ENCODE data around the gene SIL1. TPM values are rescaled to one million over a fixed set of nuclear protein-coding genes. Genes with fewer than 3 reads are reported as not detected.

The SIL1 gene
- total and polyA plus RNA-seq, 10 donors: 23.4 to 42.3 (median 32.6) TPM

- TF ChIP-seq POLR2AphosphoS5 (IDR thresholded peaks at IDR 0.05) (no peak), POLR2A (IDR thresholded peaks at IDR 0.05) (no peak)
- Histone ChIP-seq H3K27ac (peak overlapping the region in 1 of 8 donors; percentile 19), H3K4me1 (peaks cover 0 to 10% (median 0%) of the 10 kb centered on the region in 6 donors), H3K4me3 (no peak overlapping the region), H3K27me3 (replicated peaks in 1 of 7) (no peaks in the 10 kb centered on the region), H3K36me3 (no peaks in the 10 kb centered on the region), H3K9me3 (no peaks in the 10 kb centered on the region)
- DNase-seq: no peak
- 59 to 66% (median 61%) methylated on average over 15 of the region's 15 CpGs for WGBS, 5 donors
- intact Hi-C loops (cut with DNase I; ENCODE audit: low total_unique reads): no loop called here
These were observed 17.2 kb upstream of the SIL1 start for GRCh38 chr5:139215107-139215975.

DNA sequence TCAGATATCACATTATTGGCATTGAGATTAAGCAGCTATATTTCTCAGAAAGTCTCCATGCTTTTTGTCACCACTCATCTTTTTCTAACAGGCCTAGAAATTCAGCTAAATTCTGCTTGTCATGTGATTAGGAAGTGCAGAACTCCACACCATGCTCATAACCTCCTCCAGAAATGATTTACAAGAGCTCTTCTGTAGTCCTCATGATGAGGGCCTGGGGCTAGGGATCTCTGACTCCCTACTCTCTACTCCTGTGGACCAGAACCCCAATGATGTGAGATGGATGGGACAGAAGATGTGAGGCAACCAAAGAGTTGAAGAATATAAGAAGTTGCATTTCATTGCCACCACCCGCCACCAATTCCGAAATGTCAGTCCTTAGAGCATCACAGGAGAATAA, 16.5 kb upstream of the SIL1 start:
- intact Hi-C loops (cut with DNase I; ENCODE audit: low total_unique reads): no loop called here
- no peaks in the 10 kb centered on the region for H3K9me3 ChIP-seq
- WGBS, 5 donors: 88 to 100% (median 90%) methylated on average over 2 of the region's 2 CpGs
- H3K4me1 ChIP-seq: peaks cover 0 to 10% (median 0%) of the 10 kb centered on the region in 6 donors
- no peak overlapping the region for H3K27ac ChIP-seq
- no peaks in the 10 kb centered on the region for H3K27me3 ChIP-seq (replicated peaks in 1 of 7)
- DNase-seq: no peak
- H3K36me3 ChIP-seq: no peaks in the 10 kb centered on the region
- no peak overlapping the region for H3K4me3 ChIP-seq
- TF ChIP-seq POLR2AphosphoS5 (IDR thresholded peaks at IDR 0.05) (no peak), CTCF (IDR thresholded peaks at IDR 0.05 in 8 of 11, conservative IDR thresholded peaks at IDR 0.05 in 3 of 11) (no peak), POLR2A (IDR thresholded peaks at IDR 0.05) (no peak)

- TF ChIP-seq POLR2AphosphoS5 (IDR thresholded peaks at IDR 0.05): no peak
- no peak for TF ChIP-seq POLR2A (IDR thresholded peaks at IDR 0.05)
- TF ChIP-seq CTCF (IDR thresholded peaks at IDR 0.05 in 8 of 11, conservative IDR thresholded peaks at IDR 0.05 in 3 of 11): no peak
- H3K4me1 ChIP-seq: peaks cover 0 to 10% (median 0%) of the 10 kb centered on the region in 6 donors
- 78 to 93% (median 88%) methylated on average over 2 of the region's 2 CpGs for WGBS, 5 donors
- intact Hi-C loops (cut with DNase I; ENCODE audit: low total_unique reads): no loop called here
- no peaks in the 10 kb centered on the region for H3K36me3 ChIP-seq
- no peak overlapping the region for H3K4me3 ChIP-seq
- no peak overlapping the region for H3K27ac ChIP-seq
- DNase-seq: peak; percentile 8
- no peaks in the 10 kb centered on the region for H3K9me3 ChIP-seq
- no peaks in the 10 kb centered on the region for H3K27me3 ChIP-seq (replicated peaks in 1 of 7)
These were observed 14.7 kb upstream of the SIL1 start for GRCh38 chr5:139212906-139213305.

GRCh38 chr5:139212486-139212885, 14.3 kb upstream of the SIL1 start:
- intact Hi-C loops (cut with DNase I; ENCODE audit: low total_unique reads): no loop called here
- H3K4me3 ChIP-seq: no peak overlapping the region
- no peaks in the 10 kb centered on the region for H3K36me3 ChIP-seq
- DNase-seq: peak; percentile 22
- no peaks in the 10 kb centered on the region for H3K9me3 ChIP-seq
- TF ChIP-seq CTCF (IDR thresholded peaks at IDR 0.05 in 8 of 11, conservative IDR thresholded peaks at IDR 0.05 in 3 of 11) (no peak), POLR2AphosphoS5 (IDR thresholded peaks at IDR 0.05) (no peak), POLR2A (IDR thresholded peaks at IDR 0.05) (no peak)
- H3K4me1 ChIP-seq: peaks cover 0 to 10% (median 0%) of the 10 kb centered on the region in 6 donors
- H3K27ac ChIP-seq: no peak overlapping the region
- H3K27me3 ChIP-seq (replicated peaks in 1 of 7): no peaks in the 10 kb centered on the region
- 86 to 94% (median 90%) methylated on average over 3 of the region's 3 CpGs for WGBS, 5 donors

Data from spleen (tissue), 11 donors.